IPS DF 6.9 (cell line): ENCODE data around the gene MAPK8.

ENCODE experiments used
- DNase-seq: peaks from one replicate; pipeline ENCODE4 v3.0.0-alpha.2; 2013; ENCODE audit warnings: low read depth, low spot score
- H3K27ac ChIP-seq: one replicate; pipeline ENCODE4 v1.5.1; 2013; ENCODE audit warnings: low read length, control low read depth
- H3K27me3 ChIP-seq: 2 replicates; pipeline ENCODE4 v1.6.1; 2013; ENCODE audit warnings: mild to moderate bottlenecking, low read length; ENCODE audit not compliant: control insufficient read depth, insufficient read depth
- H3K36me3 ChIP-seq: 2 replicates; pipeline ENCODE4 v1.6.1; 2013; ENCODE audit warnings: low read length; ENCODE audit not compliant: control insufficient read depth, insufficient read depth
- H3K4me1 ChIP-seq: 2 replicates; pipeline ENCODE4 v1.6.1; 2013; ENCODE audit warnings: low read length; ENCODE audit not compliant: control insufficient read depth, insufficient read depth
- H3K4me3 ChIP-seq: 2 replicates; pipeline ENCODE4 v1.5.1; 2013; ENCODE audit warnings: mild to moderate bottlenecking, low read length
- H3K9me3 ChIP-seq: 2 replicates; pipeline ENCODE4 v1.6.1; 2013; ENCODE audit warnings: low read length, inconsistent platforms; ENCODE audit not compliant: control insufficient read depth, insufficient read depth
- WGBS: extraction: QIAGEN DNeasy Blood & Tissue Kit; methylation state at CpG from one replicate; pipeline ENCODE4 v1.1.7; 2013; ENCODE audit warnings: mixed read lengths, missing lambda C conversion rate; ENCODE audit not compliant: insufficient read length, insufficient coverage; 5-methylcytosine and 5-hydroxymethylcytosine counted together

MAPK8 gene

DNA sequence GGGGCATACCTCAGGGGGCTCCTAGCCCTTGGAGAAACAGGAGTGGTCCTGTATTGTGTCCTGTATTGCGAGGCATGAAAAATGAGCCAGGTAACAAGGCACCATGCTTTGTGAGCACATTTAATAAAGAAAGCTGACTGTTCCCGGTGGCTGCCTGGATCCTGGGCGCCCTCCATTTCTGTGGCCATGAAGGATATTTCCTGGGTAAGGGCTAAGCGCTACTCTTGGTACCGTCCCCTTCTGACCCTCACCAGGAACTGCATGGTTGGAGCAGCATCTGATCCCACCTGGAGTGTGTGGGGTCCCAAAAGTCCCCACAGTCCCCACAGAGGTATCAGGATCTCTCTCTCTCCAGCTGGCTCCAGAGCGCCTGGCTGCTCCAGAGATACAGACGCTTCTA lies 139.5 kb downstream of the MAPK8 start:
- H3K27me3 ChIP-seq, result no peaks in the 10 kb centered on the region
- 0 out of 2 replicates have a peak, but pooled peaks cover 6% of the 10 kb centered on the region for H3K36me3 ChIP-seq
- peaks cover 3% of the 10 kb centered on the region; the same call in 1 of the 2 replicates for H3K4me1 ChIP-seq
- DNase-seq, result no peak
- H3K27ac ChIP-seq, result no peak overlapping the region
- no peaks in the 10 kb centered on the region for H3K9me3 ChIP-seq
- no CpG with 5 or more reads among the region's 7 CpGs for WGBS
- no peak overlapping the region for H3K4me3 ChIP-seq

DNA sequence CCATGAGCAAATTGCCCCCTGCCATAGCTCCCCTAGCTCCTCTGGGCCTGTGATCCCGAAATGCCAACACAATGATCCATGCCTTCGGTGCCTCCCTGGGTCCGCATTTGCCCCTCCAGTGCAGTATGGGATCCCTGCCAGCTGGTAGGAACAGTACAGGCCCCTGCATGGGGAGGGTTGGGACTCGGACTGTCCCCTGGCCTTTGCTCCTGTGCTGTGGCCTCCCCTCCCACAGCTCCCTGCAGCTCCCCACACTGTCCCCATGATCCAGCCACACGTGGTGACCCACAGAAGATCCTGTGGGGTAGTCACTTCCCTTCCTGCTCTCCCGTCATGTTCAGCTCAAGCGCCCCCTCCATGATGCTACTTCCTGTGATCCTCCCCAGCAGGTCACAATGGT lies 140.3 kb downstream of the MAPK8 start:
- H3K9me3 ChIP-seq, result no peaks in the 10 kb centered on the region
- DNase-seq, result no peak
- WGBS, result no CpG with 5 or more reads among the region's 7 CpGs

DNA sequence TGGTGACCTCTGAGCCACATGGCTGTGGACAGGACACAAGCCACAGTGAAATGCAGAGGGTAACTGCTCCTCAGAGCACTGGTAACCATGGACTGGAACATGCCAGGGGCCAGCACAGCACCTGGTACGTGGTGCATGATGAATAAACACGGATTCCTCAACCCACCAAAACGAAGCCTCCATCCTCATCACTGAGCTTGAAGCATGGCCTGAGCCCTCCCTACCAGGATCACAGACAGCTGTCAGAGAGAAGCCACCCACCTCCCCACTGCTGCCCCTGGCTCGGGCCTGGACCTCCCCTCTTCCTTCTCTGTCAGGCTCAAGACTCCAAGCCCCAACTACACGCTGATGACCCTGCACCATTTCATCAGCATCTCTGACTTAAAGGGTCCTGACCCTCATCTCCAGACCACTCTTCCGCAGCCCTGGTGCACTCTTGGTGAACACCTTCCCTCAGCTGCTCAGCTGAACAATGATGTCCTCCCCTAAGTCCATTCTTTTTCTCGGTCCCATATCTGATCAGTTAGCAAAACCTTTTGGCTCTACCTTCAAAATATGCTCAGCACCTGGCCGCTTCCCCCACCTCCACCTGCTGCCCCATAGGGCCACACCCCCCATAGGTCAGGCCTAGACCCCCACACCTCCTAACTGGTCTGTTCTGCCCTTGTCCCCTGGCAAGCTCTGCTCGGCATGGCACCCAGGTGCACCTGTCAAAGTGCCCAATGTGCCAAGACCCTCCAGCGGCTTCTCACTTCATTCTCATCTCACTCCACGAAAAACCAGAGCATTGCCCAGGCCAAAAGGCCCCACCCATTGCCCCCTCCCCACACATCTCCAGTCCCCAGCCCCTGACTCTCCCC lies 141.1 kb downstream of the MAPK8 start:
- Histone ChIP-seq H3K4me3 (no peak overlapping the region), H3K27me3 (no peaks in the 10 kb centered on the region), H3K4me1 (peaks cover 3% of the 10 kb centered on the region; the same call in 1 of the 2 replicates), H3K36me3 (0 out of 2 replicates have a peak, but pooled peaks cover 6% of the 10 kb centered on the region), H3K27ac (no peak overlapping the region), H3K9me3 (no peaks in the 10 kb centered on the region)
- no peak for DNase-seq
- no CpG with 5 or more reads among the region's 11 CpGs for WGBS

More for the DNA sequence above, 140.3 kb downstream of the MAPK8 start:
- peaks cover 3% of the 10 kb centered on the region; the same call in 1 of the 2 replicates for H3K4me1 ChIP-seq
- no peaks in the 10 kb centered on the region for H3K27me3 ChIP-seq
- no peak overlapping the region for H3K27ac ChIP-seq
- 0 out of 2 replicates have a peak, but pooled peaks cover 6% of the 10 kb centered on the region for H3K36me3 ChIP-seq
- H3K4me3 ChIP-seq, result no peak overlapping the region

DNA sequence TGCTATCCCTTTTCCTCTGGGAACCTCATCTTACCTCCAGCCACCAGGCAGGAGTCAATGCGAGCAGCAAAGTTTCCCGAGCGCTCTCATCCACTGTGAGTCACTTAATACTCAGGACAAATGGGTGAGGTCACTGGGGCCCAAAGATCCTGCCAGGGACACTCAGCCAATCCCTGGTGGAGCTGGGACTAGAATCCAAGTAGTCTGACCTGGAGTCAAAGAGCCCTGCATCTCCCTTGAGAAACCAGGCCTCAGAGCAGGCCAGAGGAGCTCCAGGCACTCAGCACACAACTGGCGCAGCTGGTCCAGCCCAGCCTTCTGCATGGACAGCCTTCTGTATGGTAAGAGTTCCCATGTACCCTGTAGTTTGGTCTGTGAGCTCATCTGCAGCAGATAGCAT lies 142.3 kb downstream of the MAPK8 start:
- Histone ChIP-seq H3K9me3 (no peaks in the 10 kb centered on the region), H3K4me1 (peaks cover 3% of the 10 kb centered on the region; the same call in 1 of the 2 replicates), H3K27ac (no peak overlapping the region), H3K27me3 (no peaks in the 10 kb centered on the region), H3K36me3 (0 out of 2 replicates have a peak, but pooled peaks cover 6% of the 10 kb centered on the region), H3K4me3 (no peak overlapping the region)
- no peak for DNase-seq
- WGBS, result no CpG with 5 or more reads among the region's 4 CpGs

DNA sequence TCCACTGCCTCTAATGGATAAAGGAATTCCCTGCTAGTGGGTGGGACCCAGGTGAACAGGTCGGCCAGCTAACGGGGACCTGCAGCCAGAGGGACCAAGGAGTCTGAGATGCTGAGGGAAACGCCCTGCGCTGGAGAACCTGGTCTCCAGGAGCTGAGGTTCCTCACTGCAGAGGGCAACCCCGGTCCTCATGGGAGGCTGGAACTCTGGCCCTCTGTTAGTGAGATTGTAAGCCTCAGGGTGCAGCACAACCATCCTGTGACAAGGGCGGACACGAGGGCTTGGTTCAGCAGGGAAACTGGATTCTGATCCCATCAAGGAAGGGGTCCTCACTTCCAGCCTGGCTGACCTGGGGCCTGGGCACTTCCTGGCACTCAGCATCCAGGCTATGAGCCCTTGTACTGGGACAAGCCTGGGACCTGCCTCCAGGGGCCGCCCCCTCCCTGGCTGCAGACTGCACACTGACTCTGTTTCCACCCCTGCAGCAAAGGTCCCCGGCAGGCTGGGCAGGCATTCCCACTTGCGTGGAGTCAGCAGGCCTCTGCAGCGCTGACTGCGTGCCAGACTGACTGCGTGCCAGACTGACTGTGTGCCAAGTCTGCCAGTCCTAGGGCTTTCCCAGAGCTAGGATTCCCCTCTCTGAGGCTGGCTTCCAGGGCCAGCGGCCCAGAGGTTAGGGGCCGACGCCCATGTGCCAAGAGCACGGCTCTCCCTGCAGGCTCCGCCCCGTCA lies 143.2 kb downstream of the MAPK8 start:
- no CpG with 5 or more reads among the region's 19 CpGs for WGBS
- Histone ChIP-seq H3K9me3 (no peaks in the 10 kb centered on the region), H3K27me3 (no peaks in the 10 kb centered on the region), H3K4me3 (no peak overlapping the region), H3K36me3 (0 out of 2 replicates have a peak, but pooled peaks cover 6% of the 10 kb centered on the region), H3K27ac (no peak overlapping the region), H3K4me1 (peaks cover 3% of the 10 kb centered on the region; the same call in 1 of the 2 replicates)
- DNase-seq, result no peak

DNA sequence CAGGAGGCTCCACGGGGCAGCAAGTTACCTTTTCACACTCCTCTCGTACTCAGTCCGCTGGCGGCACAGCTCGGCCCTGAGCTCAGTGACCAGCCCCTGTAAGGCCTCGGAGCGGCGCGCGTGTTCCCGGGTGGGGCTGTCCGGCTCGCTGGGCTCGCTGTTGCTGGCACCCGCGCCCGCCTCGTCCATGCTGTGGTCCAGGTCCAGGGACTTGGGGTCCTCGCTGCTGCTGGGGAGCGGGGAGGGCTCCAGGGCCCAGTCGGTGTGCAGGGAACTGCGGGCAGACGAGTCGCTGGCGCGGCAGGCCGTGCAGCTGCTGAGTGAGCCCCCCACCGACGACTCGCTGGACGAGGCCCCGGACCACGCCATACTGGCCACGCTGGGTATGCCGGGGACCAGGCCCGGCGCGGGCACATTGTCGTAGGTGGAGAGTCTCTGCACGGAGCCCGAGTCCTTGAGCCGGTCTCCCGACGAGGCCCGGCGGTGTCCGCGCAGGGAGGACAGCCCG lies 143.8 kb downstream of the MAPK8 start:
- DNase-seq, result no peak
- H3K4me1 ChIP-seq, result peaks cover 2% of the 10 kb centered on the region; the same call in 1 of the 2 replicates
- no peaks in the 10 kb centered on the region for H3K9me3 ChIP-seq
- no CpG with 5 or more reads among the region's 49 CpGs for whole genome bisulfite sequencing
- no peak overlapping the region for H3K4me3 ChIP-seq
- H3K27ac ChIP-seq, result no peak overlapping the region
- 0 out of 2 replicates have a peak, but pooled peaks cover 6% of the 10 kb centered on the region for H3K36me3 ChIP-seq
- H3K27me3 ChIP-seq, result no peaks in the 10 kb centered on the region

DNA sequence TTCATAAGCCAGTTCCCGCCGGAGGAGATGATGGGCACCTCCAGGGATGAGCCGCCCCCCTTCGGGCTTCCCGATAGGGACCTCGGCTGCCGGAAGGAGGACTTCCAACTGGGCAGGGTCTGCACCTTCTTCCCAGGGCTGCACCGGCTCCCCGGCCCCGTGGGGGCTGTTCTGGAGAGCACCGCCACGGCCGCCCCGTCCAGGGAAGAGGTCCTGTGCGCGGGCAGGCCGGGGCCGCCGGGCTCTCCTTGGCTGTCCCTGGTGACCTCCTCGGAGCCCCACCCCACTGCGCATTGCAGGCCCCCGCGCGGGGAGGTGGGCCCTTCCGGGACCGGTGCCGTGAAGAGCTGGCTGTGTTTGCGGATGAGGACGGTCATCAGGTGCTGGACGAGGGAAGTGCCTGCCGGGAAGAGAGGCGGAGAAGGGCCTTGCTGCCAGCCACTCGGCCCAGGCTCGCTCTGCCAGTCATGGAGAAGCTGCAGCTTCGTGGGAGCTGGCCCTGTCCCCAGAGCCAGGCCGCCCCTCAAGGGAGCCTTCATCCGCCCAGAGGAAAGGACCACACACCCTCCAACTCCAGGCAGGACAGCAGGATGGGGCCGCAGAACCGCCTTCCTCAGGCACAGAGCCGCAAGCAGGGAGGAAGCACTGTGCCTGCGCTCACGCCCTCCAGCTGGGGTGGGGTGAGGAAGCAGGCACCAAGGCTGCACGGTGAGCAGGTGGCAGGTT lies 144.4 kb downstream of the MAPK8 start:
- Histone ChIP-seq H3K27ac (no peak overlapping the region), H3K27me3 (no peaks in the 10 kb centered on the region), H3K36me3 (0 out of 2 replicates have a peak, but pooled peaks cover 6% of the 10 kb centered on the region), H3K4me3 (no peak overlapping the region), H3K4me1 (peaks cover 2% of the 10 kb centered on the region; the same call in 1 of the 2 replicates), H3K9me3 (no peaks in the 10 kb centered on the region)
- no CpG with 5 or more reads among the region's 43 CpGs for WGBS
- no peak for DNase-seq

DNA sequence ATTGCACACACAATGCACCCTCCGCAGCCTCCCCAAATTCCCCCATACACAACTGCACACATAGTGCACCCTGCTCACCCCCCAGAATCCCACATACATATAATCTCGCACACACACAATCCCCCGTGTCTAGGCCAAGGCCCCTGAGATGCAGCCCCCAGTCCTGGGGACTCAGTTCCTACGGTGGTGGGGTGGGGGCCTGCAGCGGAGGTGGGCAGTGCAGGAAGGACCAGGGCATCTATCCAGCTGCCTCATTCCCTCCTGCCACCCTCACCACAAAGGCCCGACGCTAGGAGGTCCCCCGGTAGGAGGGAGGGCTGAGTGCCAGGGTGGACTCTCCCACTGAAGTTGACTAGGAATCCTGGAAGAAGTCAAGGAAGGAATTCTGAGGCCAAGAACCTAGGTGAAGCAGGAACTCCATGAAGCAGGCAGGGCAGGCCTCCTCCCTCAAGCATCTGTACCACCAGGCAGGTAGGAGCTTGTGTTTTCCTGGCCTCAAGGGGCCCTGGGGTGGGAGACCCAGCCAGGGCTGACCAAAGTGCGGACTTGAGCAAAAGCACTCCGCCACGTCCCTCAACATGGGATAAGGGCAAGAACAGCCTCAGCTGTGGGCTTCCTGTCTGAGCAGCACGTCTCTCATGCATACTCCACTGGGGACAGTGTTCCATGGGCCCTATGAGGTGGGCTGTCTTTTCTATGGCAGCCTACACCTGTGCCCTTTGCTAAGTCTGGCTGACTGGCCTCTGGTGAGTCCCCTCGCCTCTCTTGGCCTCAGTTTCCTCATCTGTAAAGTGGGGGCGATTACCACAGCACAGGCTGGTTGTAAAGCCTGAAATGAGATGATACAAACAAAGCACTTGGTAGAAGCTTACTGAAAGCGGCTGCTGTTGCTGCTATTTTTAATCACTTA lies 145.7 kb downstream of the MAPK8 start:
- DNase-seq, result no peak
- peaks cover 7% of the 10 kb centered on the region for H3K4me1 ChIP-seq
- H3K4me3 ChIP-seq, result no peak overlapping the region
- H3K27ac ChIP-seq, result no peak overlapping the region
- H3K9me3 ChIP-seq, result no peaks in the 10 kb centered on the region
- 0 out of 2 replicates have a peak, but pooled peaks cover 6% of the 10 kb centered on the region for H3K36me3 ChIP-seq
- H3K27me3 ChIP-seq, result no peaks in the 10 kb centered on the region
- WGBS, result no CpG with 5 or more reads among the region's 15 CpGs

DNA sequence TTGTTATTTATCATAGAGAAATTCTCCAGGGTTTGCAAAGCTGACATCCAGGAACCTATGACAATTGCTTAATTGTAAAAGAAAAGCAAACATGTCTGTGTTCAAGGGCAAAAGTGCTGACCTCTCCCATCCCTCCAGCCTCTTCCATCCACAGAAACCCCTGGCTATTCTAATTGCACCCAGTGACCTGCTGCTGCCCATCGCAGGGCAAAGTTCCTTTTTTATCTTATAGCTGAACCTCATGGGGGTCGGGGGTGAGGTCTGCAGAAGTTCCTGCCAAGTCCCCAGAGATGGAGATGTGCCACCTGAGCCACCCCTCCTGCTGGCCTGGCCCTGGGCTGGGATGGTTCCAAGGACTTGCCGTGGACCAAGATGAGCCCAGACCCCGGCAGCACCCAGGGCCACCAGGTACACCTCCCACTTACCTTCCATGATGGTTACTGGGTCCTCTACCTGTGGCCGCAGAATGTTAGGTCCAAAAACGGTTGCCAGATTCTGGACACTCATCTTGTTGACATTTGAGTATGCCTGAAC lies 146.5 kb downstream of the MAPK8 start:
- peaks cover 7% of the 10 kb centered on the region for H3K4me1 ChIP-seq
- H3K9me3 ChIP-seq, result no peaks in the 10 kb centered on the region
- no peak overlapping the region for H3K4me3 ChIP-seq
- H3K36me3 ChIP-seq, result 0 out of 2 replicates have a peak, but pooled peaks cover 6% of the 10 kb centered on the region
- H3K27me3 ChIP-seq, result no peaks in the 10 kb centered on the region
- no peak for DNase-seq
- H3K27ac ChIP-seq, result no peak overlapping the region
- WGBS, result no CpG with 5 or more reads among the region's 6 CpGs
